Left forelimb (tissue), 1 donor: Measurements from ENCODE around the gene CDC25A.

Experiments
- DNase-seq: peaks from one replicate; pipeline ENCODE4 v3.0.0-alpha.2; 2018; ENCODE audit warnings: low spot score

Gene CDC25A

GRCh38 chr3:48194446-48195071 is 6.3 kb upstream of the CDC25A start:
- DNase-seq = no peak

- DNase-seq = no peak
Observed at GRCh38 chr3:48190911-48191310, 2.7 kb upstream of the CDC25A start.

GRCh38 chr3:48189321-48189720 is 1.1 kb upstream of the CDC25A start:
- DNase-seq = no peak

- DNase-seq = no peak
Observed at GRCh38 chr3:48187579-48188265, 495 bp downstream of the CDC25A start.

- DNase-seq = no peak
Observed at GRCh38 chr3:48187301-48187578, 977 bp downstream of the CDC25A start.

GRCh38 chr3:48186631-48187300 is 1.5 kb downstream of the CDC25A start:
- DNase-seq = no peak

- no peak for DNase-seq
Observed at GRCh38 chr3:48185129-48185528, 3.1 kb downstream of the CDC25A start.

- no peak for DNase-seq
Observed at GRCh38 chr3:48184299-48184698, 3.9 kb downstream of the CDC25A start.

- DNase-seq = no peak
Observed at GRCh38 chr3:48180531-48181253, 7.5 kb downstream of the CDC25A start.

GRCh38 chr3:48180021-48180420 is 8.2 kb downstream of the CDC25A start:
- no peak for DNase-seq

- DNase-seq = no peak
Observed at GRCh38 chr3:48178072-48178471, 10.1 kb downstream of the CDC25A start.

- DNase-seq = no peak
Observed at GRCh38 chr3:48157950-48158376, 30.3 kb downstream of the CDC25A start.

GRCh38 chr3:48157202-48157840 is 30.9 kb downstream of the CDC25A start:
- no peak for DNase-seq

- DNase-seq = no peak
Observed at GRCh38 chr3:48156163-48156562, 32.1 kb downstream of the CDC25A start.

GRCh38 chr3:48155122-48155521 is 33.1 kb downstream of the CDC25A start:
- DNase-seq = no peak

GRCh38 chr3:48151807-48152427 is 36.3 kb downstream of the CDC25A start:
- DNase-seq = no peak

GRCh38 chr3:48151058-48151806 is 37.0 kb downstream of the CDC25A start:
- peak; percentile 86 for DNase-seq

- DNase-seq = no peak
Observed at GRCh38 chr3:48143992-48144391, 44.2 kb downstream of the CDC25A start.

- DNase-seq = no peak
Observed at GRCh38 chr3:48143567-48143966, 44.6 kb downstream of the CDC25A start.

- no peak for DNase-seq
Observed at GRCh38 chr3:48142316-48142870, 45.8 kb downstream of the CDC25A start.

GRCh38 chr3:48141604-48142137 is 46.5 kb downstream of the CDC25A start:
- DNase-seq = no peak
